Measurements from ENCODE around the gene AHDC1. TPM values are rescaled to one million over a fixed set of nuclear protein-coding genes. Genes with fewer than 3 reads are reported as not detected.

AHDC1 gene
- total and polyA plus RNA-seq, 8 donors = 5.8 to 95.0 (median 19.7) TPM

- no peaks in the 10 kb centered on the region for H3K9me3 ChIP-seq
- DNase-seq = peak; percentile 97 to 99
- H3K27ac ChIP-seq = peak within 1 kb of the TSS; percentile 97 to 99 (median 99)
- peaks cover 30 to 54% (median 42%) of the 10 kb centered on the region in 4 donors for H3K4me1 ChIP-seq
- H3K27me3 ChIP-seq = no peaks in the 10 kb centered on the region
- H3K4me3 ChIP-seq = peak within 1 kb of the TSS; percentile 83 to 87 (median 84)
- TF ChIP-seq EP300 (IDR thresholded peaks at IDR 0.05) (no peak), POLR2AphosphoS5 (IDR thresholded peaks at IDR 0.05) (peak; percentile 87 to 98 (median 98)), CTCF (IDR thresholded peaks at IDR 0.05) (no peak), POLR2A (IDR thresholded peaks at IDR 0.05) (peak in 2 of 4 donors; percentile 63 to 85)
- 0 to 1% (median 1%) methylated on average over 23 to 50 of the region's 50 CpGs for WGBS, 5 donors
- intact Hi-C loops (cut with DNase I; ENCODE audit: low total_unique reads) = no loop called here
- no peaks in the 10 kb centered on the region for H3K36me3 ChIP-seq
These were observed 113.8 kb downstream of the AHDC1 start, which contains the start of gene WASF2 for GRCh38 chr1:27489973-27490741. Gene WASF2, minus strand, starts transcription at chr1:27490167. Its CDS starts 61,277 bp downstream, at chr1:27428890.

GRCh38 chr1:27489501-27489972 lies 114.4 kb downstream of the AHDC1 start:
- peak in 1 of 2 donors; percentile 73 for DNase-seq
- TF ChIP-seq POLR2A (IDR thresholded peaks at IDR 0.05) (no peak), CTCF (IDR thresholded peaks at IDR 0.05) (no peak), EP300 (IDR thresholded peaks at IDR 0.05) (no peak), POLR2AphosphoS5 (IDR thresholded peaks at IDR 0.05) (no peak)
- Histone ChIP-seq H3K4me1 (peaks cover 30 to 61% (median 45%) of the 10 kb centered on the region in 4 donors), H3K36me3 (peaks cover 0 to 6% (median 2%) of the 10 kb centered on the region in 4 donors), H3K9me3 (no peaks in the 10 kb centered on the region), H3K27ac (peak overlapping the region; percentile 97 to 99 (median 99)), H3K27me3 (no peaks in the 10 kb centered on the region), H3K4me3 (peak overlapping the region; percentile 83 to 87 (median 84))
- intact Hi-C loops (cut with DNase I; ENCODE audit: low total_unique reads) = no loop called here
- 0 to 1% (median 0%) methylated on average over 5 to 26 of the region's 26 CpGs; no CpG with 5 or more reads in 1 of the 5 donors for WGBS, 5 donors

GRCh38 chr1:27487966-27488884 lies 115.7 kb downstream of the AHDC1 start:
- intact Hi-C loops (cut with DNase I; ENCODE audit: low total_unique reads) = no loop called here
- H3K4me3 ChIP-seq = peak overlapping the region; percentile 83 to 87 (median 84)
- H3K36me3 ChIP-seq = peaks cover 0 to 14% (median 7%) of the 10 kb centered on the region in 4 donors
- H3K9me3 ChIP-seq = no peaks in the 10 kb centered on the region
- H3K27me3 ChIP-seq = no peaks in the 10 kb centered on the region
- H3K4me1 ChIP-seq = peaks cover 38 to 74% (median 56%) of the 10 kb centered on the region in 4 donors
- 3 to 7% (median 5%) methylated on average over 6 of the region's 6 CpGs for WGBS, 5 donors
- peak overlapping the region; percentile 56 to 99 (median 99) for H3K27ac ChIP-seq
- no peak for TF ChIP-seq POLR2A (IDR thresholded peaks at IDR 0.05)
- TF ChIP-seq POLR2AphosphoS5 (IDR thresholded peaks at IDR 0.05) = peak in 1 of 3 donors; percentile 26
- peak in 1 of 2 donors; percentile 75 for DNase-seq

- no peaks in the 10 kb centered on the region for H3K27me3 ChIP-seq
- H3K4me3 ChIP-seq = no peak overlapping the region
- no peak overlapping the region for H3K27ac ChIP-seq
- no peaks in the 10 kb centered on the region for H3K9me3 ChIP-seq
- DNase-seq = no peak
- TF ChIP-seq CTCF (IDR thresholded peaks at IDR 0.05) (no peak), EP300 (IDR thresholded peaks at IDR 0.05) (no peak), POLR2AphosphoS5 (IDR thresholded peaks at IDR 0.05) (no peak), POLR2A (IDR thresholded peaks at IDR 0.05) (no peak)
- intact Hi-C loops (cut with DNase I; ENCODE audit: low total_unique reads) = no loop called here
- peaks cover 36 to 77% (median 63%) of the 10 kb centered on the region in 4 donors for H3K4me1 ChIP-seq
- WGBS, 5 donors = 95 to 100% (median 96%) methylated on average over 1 of the region's 1 CpG
- H3K36me3 ChIP-seq = peaks cover 0 to 20% (median 10%) of the 10 kb centered on the region in 4 donors
These were observed 118.6 kb downstream of the AHDC1 start for GRCh38 chr1:27485363-27485762.

Small RNA genes lying within 50 kb of the gene (small RNA-seq; reads per million reads assigned to genes)
- 0 reads per million in 4 donors for gene AL031729.1

Other genes starting within 250 kb of the AHDC1 start
- gene MAP3K6, start 237.2 kb downstream of the AHDC1 start, total RNA-seq = 10 to 100 TPM; 11.6 to 38.5 (median 25.8) TPM
- gene MAP3K6, start 237.2 kb downstream of the AHDC1 start, polyA plus RNA-seq = 100 to 1,000 TPM in 1 of 3 donors, 10 to 100 TPM in 2; 43.4 to 110 (median 48.0) TPM
- gene FCN3, start 229.3 kb downstream of the AHDC1 start, total RNA-seq = 10 to 100 TPM in 1 of 5 donors, 1 to 10 TPM in 1, under 1 TPM in 1, not detected in 2; 0.55 to 15.2 (median 2.8) TPM
- 10 to 100 TPM in 1 of 3 donors, 1 to 10 TPM in 2; 4.1 to 10.8 (median 5.0) TPM for gene FCN3, start 229.3 kb downstream of the AHDC1 start, polyA plus RNA-seq
- not detected for gene CD164L2, start 220.8 kb downstream of the AHDC1 start, total RNA-seq
- 1 to 10 TPM in 2 of 3 donors, not detected in 1; 1.5 to 8.7 TPM for gene CD164L2, start 220.8 kb downstream of the AHDC1 start, polyA plus RNA-seq
- under 1 TPM in 2 of 5 donors, not detected in 3; 0.18 to 0.43 TPM for gene GPR3, start 211.5 kb downstream of the AHDC1 start, total RNA-seq
- gene GPR3, start 211.5 kb downstream of the AHDC1 start, polyA plus RNA-seq = under 1 TPM in 2 of 3 donors, not detected in 1; 0.25 to 0.30 TPM
- gene WASF2, start 114.0 kb downstream of the AHDC1 start, total RNA-seq = 10 to 100 TPM; 47.0 to 82.1 (median 65.3) TPM
- gene WASF2, start 114.0 kb downstream of the AHDC1 start, polyA plus RNA-seq = 10 to 100 TPM; 24.7 to 31.9 (median 25.7) TPM
- gene FGR, start 31.0 kb upstream of the AHDC1 start, total RNA-seq = 1 to 10 TPM in 3 of 5 donors, not detected in 2; 6.7 to 8.8 (median 7.0) TPM
- 1 to 10 TPM; 3.1 to 9.9 (median 4.6) TPM for gene FGR, start 31.0 kb upstream of the AHDC1 start, polyA plus RNA-seq
- 10 to 100 TPM in 3 of 5 donors, 1 to 10 TPM in 1, not detected in 1; 6.1 to 65.2 (median 34.3) TPM for gene IFI6, start 68.0 kb upstream of the AHDC1 start, total RNA-seq
- 10 to 100 TPM; 13.4 to 95.2 (median 40.0) TPM for gene IFI6, start 68.0 kb upstream of the AHDC1 start, polyA plus RNA-seq
- gene FAM76A, start 121.8 kb upstream of the AHDC1 start, total RNA-seq = 100 to 1,000 TPM in 1 of 5 donors, 10 to 100 TPM in 4; 11.2 to 125 (median 18.5) TPM
- gene FAM76A, start 121.8 kb upstream of the AHDC1 start, polyA plus RNA-seq = 1 to 10 TPM; 3.7 to 7.8 (median 4.0) TPM
- gene STX12, start 169.1 kb upstream of the AHDC1 start, total RNA-seq = 100 to 1,000 TPM in 2 of 5 donors, 10 to 100 TPM in 3; 10.7 to 312 (median 94.2) TPM
- gene STX12, start 169.1 kb upstream of the AHDC1 start, polyA plus RNA-seq = 100 to 1,000 TPM in 1 of 3 donors, 10 to 100 TPM in 2; 22.2 to 117 (median 84.2) TPM
- gene PPP1R8, start 226.6 kb upstream of the AHDC1 start, total RNA-seq = 10 to 100 TPM in 3 of 5 donors, 1 to 10 TPM in 1, under 1 TPM in 1; 0.58 to 40.0 (median 22.7) TPM
- 10 to 100 TPM; 20.4 to 25.1 (median 21.8) TPM for gene PPP1R8, start 226.6 kb upstream of the AHDC1 start, polyA plus RNA-seq

Data from stomach (tissue), 9 donors.